Dedifferentiated amniotic fluid mesenchymal stem cell (primary cell): ENCODE measurements around the gene HMGB3.
"Not testable (repeated sequence)": the region's sequence is repeated elsewhere in the genome, so short reads cannot be mapped to it uniquely, and the experiment has no call there.

ENCODE experiments used
- DNase-seq: peaks from one replicate; pipeline ENCODE4 v3.0.0-alpha.2; 2016; ENCODE audit errors: extremely low spot score

HMGB3 gene

GRCh38 chrX:150977411-150978162 is 5.5 kb upstream of the HMGB3 start:
- DNase-seq, result no peak

- DNase-seq, result no peak
Observed at GRCh38 chrX:150980186-150980585, 2.9 kb upstream of the HMGB3 start.

GRCh38 chrX:150980711-150981110 is 2.4 kb upstream of the HMGB3 start:
- DNase-seq, result no peak

- no peak for DNase-seq
Observed at GRCh38 chrX:150982235-150982787, 824 bp upstream of the HMGB3 start.

GRCh38 chrX:150983521-150984168 is 510 bp downstream of the HMGB3 start:
- no peak for DNase-seq

GRCh38 chrX:150984169-150984824 is 1.2 kb downstream of the HMGB3 start:
- no peak for DNase-seq

GRCh38 chrX:150987687-150988086 is 4.6 kb downstream of the HMGB3 start:
- DNase-seq, result not testable (repeated sequence)

GRCh38 chrX:150989420-150989819 is 6.3 kb downstream of the HMGB3 start:
- no peak for DNase-seq

- no peak for DNase-seq
Observed at GRCh38 chrX:150990910-150991309, 7.8 kb downstream of the HMGB3 start.

- peak; percentile 15 for DNase-seq
Observed at GRCh38 chrX:151000861-151001331, 17.8 kb downstream of the HMGB3 start.

- DNase-seq, result no peak
Observed at GRCh38 chrX:151004085-151004484, 20.9 kb downstream of the HMGB3 start.

GRCh38 chrX:151006410-151007109 is 23.4 kb downstream of the HMGB3 start:
- no peak for DNase-seq

- DNase-seq, result no peak
Observed at GRCh38 chrX:151009582-151009981, 26.4 kb downstream of the HMGB3 start.

GRCh38 chrX:151013164-151013743 is 30.1 kb downstream of the HMGB3 start:
- no peak for DNase-seq

GRCh38 chrX:151015684-151016083 is 32.5 kb downstream of the HMGB3 start:
- DNase-seq, result no peak

GRCh38 chrX:151019856-151020255 is 36.7 kb downstream of the HMGB3 start:
- DNase-seq, result peak; percentile 61

GRCh38 chrX:151030845-151031244 is 47.7 kb downstream of the HMGB3 start:
- no peak for DNase-seq

- DNase-seq, result no peak
Observed at GRCh38 chrX:151031391-151031975, 48.3 kb downstream of the HMGB3 start.

GRCh38 chrX:151039351-151039750 is 56.2 kb downstream of the HMGB3 start:
- no peak for DNase-seq
